ENCODE results near the gene LMBR1.

DNA sequence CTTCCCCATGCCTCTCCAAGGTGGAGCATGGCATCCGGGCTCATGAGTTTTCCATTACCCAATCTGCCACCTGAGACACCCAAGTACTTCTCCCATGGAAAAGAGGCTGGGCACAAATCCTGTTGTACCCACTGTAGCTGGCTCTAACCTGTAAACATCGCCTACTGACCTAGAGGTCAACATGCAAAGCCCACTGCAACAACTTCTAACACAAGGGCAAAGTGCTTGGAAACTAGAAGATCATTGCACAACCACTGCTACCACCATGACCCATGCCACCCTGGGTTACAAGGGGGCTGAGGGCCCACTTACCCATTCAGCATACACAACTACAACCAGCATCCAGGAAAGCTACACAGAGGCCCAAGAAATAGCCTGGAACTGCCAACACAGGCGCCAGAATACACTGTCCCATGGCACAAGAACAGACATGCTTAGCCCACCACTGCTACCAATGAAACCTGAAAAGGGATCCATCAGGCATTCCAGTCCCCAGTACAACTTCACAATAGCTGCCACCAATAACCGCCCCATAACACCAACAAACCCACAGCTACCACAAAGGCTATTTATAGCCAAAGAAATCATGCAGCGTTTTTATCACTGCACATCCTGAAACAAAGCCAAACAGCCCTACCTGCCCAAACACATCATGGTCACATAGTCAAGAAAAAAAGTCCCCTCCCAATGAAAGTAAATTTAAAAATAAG, 189.1 kb downstream of the LMBR1 start:
- TF ChIP-seq, protein P1, sequence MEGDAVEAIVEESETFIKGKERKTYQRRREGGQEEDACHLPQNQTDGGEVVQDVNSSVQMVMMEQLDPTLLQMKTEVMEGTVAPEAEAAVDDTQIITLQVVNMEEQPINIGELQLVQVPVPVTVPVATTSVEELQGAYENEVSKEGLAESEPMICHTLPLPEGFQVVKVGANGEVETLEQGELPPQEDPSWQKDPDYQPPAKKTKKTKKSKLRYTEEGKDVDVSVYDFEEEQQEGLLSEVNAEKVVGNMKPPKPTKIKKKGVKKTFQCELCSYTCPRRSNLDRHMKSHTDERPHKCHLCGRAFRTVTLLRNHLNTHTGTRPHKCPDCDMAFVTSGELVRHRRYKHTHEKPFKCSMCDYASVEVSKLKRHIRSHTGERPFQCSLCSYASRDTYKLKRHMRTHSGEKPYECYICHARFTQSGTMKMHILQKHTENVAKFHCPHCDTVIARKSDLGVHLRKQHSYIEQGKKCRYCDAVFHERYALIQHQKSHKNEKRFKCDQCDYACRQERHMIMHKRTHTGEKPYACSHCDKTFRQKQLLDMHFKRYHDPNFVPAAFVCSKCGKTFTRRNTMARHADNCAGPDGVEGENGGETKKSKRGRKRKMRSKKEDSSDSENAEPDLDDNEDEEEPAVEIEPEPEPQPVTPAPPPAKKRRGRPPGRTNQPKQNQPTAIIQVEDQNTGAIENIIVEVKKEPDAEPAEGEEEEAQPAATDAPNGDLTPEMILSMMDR (IDR thresholded peaks at IDR 0.05), result no peak
- TF ChIP-seq POLR2A (IDR thresholded peaks at IDR 0.05; ENCODE audit: low read depth) (no peak), EP300 (IDR thresholded peaks at IDR 0.05) (no peak)
